NCI-H1930 (cell line): ENCODE results near the gene RIMBP2.

ENCODE experiments used
- DNase-seq, 2 experiments: peaks; one replicate each; lab custom pipeline; 2025; lab: John Stamatoyannopoulos, UW

The RIMBP2 gene

GRCh38 chr12:130537655-130538054, 178.4 kb downstream of the RIMBP2 start:
- no peak for DNase-seq

GRCh38 chr12:130537051-130537450, 179.0 kb downstream of the RIMBP2 start:
- no peak for DNase-seq

- no peak for DNase-seq
These were observed 185.7 kb downstream of the RIMBP2 start for GRCh38 chr12:130530429-130530828.

DNA sequence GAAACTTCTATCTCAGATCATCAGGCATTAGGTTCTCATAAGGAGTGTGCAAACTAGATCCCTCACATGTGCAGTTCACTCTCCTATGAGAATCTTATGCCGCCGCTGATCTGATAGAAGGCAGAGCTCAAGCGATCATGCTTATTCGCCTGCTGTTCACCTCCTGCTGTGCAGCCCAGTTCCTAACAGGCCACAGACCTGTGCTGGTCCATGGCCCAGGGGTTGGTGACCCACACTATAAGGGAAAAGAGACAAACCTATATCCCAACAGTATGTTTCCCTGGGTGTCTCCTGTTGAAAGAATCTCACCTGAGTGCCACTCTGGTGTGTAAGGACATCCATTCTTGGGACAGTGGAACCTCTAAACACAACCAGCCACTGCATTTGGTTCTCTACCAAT, 186.3 kb downstream of the RIMBP2 start:
- no peak for DNase-seq

GRCh38 chr12:130527239-130527638, 188.9 kb downstream of the RIMBP2 start:
- no peak for DNase-seq

- no peak for DNase-seq
These were observed 189.3 kb downstream of the RIMBP2 start for GRCh38 chr12:130526813-130527212.

DNA sequence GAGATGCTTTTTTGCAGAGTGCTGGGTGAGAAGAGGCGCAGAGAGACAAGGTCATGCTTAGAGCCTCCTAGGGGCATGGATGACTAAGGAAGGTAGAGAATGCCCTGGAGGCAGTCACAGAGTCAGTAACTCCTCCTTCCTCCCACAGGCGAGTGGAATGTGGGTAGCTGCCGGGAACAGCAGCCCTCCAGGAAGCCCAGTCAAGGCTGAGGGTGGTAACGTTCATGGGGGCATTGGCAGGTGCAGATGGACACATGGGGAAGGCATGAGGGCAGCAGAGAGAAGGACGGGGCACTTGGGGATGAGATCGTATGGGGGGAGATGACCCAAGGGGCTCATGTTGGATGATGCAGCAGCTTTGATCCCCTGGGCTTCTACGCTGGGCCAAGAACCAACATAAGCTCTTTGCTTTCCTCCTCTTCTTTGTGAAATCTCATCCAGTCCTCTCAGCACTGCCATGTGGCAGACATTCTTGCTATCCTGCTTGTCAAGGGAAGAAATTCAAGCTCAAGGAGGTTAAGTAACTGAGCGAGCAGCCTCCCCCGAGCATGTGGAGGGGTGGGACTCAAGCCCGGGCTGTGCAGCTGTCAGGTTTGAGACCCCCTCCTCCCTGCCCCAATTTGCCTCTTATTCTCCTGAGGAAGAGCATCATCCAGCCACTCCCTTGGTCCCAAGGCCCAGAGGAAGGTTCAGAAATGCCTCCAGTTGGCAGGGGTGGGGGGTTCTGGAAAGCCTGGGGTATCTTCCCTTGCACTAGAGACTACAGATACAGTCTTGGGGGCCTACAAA, 190.5 kb downstream of the RIMBP2 start:
- DNase-seq = no peak

- DNase-seq = no peak
These were observed 191.3 kb downstream of the RIMBP2 start for GRCh38 chr12:130524759-130525158.

GRCh38 chr12:130523863-130524614, 192.1 kb downstream of the RIMBP2 start:
- DNase-seq = no peak

DNA sequence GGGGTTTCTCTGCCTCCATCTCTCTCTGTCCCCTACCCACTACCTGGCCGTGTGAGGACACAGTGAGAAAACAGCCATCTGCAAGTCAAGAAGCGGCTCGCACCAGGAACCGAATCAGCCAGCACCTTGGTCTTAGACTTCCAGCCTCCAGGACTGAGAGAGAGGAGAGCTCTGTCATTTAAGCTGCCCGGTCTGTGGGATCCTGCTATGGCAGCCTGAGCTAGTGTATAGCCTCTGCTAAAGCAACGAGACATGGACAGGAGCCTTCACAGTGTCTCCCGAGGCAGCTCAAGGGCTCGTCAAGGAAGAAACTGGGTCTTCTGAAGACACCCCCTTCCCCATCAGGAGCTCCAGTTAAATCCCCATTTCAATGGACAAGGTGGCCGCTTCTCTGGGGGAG, 192.9 kb downstream of the RIMBP2 start:
- no peak for DNase-seq

- no peak for DNase-seq
These were observed 193.8 kb downstream of the RIMBP2 start for GRCh38 chr12:130522244-130522834.

- DNase-seq = no peak
These were observed 194.5 kb downstream of the RIMBP2 start for GRCh38 chr12:130521375-130522124.

DNA sequence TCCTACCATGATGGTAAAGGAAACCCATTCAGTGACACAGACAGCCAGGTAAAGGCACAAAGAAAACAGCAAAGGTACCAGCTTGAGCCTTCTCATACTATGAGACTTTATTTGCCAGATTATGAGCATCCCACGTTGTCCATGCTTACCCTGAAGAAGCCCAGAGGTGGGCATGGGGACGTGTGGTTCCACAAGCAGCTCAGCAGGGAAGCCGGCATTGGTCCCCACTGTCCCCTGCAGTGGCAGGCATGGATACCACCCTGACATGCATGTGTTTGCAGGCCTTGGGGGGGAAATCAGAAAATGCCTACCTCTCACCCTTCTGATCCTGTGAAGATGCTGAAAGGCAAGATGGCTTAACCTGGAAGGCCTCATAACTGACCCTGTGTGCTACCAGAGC, 195.3 kb downstream of the RIMBP2 start:
- DNase-seq = no peak

DNA sequence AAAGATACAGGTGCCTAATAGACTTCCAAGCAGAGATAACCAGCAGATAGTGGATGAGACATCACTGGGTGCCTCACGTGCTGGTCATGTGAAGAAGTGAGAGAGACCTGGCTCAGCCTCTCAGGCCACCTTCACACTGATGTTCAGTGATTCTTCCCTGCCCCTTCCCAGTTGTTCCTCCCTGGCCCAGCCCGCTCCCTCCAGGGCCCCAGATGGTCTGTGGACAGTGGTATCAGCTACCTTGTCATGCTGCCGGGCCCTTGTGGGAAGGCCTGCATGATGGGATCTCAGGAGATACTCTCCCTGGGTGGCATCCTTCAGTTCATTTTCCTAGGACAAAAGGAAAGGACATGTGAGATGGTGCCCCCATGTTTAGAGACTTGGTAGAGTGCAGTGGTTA, 198.5 kb downstream of the RIMBP2 start:
- DNase-seq = no peak

- DNase-seq = no peak
These were observed 201.9 kb downstream of the RIMBP2 start for GRCh38 chr12:130514149-130514551.

DNA sequence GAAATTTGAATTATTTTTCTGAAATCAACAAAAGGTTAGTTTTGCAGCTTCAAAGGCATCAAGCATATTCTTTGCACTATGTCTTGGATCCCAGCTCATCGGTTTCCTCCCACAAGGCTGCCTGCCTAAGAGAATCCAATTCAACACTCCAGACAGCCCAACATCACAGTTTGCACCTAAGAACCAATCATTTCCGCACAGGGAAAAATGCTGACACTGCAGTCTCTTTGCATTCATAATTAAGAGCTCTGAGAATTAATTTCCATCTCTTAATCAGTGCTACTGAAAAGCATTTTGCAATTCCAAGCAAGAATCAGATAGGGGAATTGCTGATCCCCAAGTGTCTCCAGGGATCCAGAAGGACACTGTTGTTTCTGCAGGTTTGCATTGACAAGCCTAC, 202.5 kb downstream of the RIMBP2 start:
- no peak for DNase-seq

DNA sequence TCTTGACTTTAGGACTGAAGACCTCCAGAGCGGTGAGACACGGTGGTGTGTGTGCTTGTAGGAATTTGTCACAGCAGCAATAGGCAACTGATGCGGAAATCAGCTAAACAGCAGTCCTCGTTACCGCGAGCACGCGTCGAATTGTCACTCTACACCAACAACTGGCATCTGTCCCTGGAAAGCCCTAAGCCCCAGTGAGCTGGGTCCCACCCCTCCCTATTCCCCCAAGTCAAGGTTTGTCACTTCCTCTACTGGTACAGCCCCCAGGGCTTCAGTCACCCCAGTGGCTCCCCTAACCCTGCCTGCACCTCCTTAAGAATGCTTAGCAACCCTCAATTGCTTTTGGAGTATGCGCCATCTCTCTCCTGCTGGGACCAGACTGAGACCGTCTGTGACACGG, 204.8 kb downstream of the RIMBP2 start:
- DNase-seq = no peak

GRCh38 chr12:130509454-130509853, 206.6 kb downstream of the RIMBP2 start:
- DNase-seq = no peak

- DNase-seq = no peak
These were observed 207.3 kb downstream of the RIMBP2 start for GRCh38 chr12:130508847-130509246.

DNA sequence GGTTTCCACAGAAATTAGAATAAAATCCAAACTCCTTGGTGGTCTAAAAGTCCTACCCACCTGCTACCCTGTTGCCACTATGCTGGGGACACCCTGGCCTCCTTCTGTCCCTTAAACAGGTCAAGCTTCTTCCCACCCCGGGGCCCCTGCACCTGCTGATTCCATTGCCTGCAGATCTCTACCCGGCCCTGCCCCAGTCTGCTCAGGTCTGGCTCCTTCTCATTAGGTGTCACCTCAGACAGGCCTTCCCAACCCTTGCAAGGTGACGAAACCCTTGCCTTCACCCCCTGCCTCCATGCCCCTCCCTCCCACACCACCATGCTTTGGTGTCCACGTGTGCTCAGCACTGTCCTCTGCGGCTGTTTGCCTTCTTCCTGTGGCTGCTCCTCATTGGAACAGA, 207.8 kb downstream of the RIMBP2 start:
- DNase-seq = no peak

- no peak for DNase-seq
These were observed 209.3 kb downstream of the RIMBP2 start for GRCh38 chr12:130506844-130507243.

DNA sequence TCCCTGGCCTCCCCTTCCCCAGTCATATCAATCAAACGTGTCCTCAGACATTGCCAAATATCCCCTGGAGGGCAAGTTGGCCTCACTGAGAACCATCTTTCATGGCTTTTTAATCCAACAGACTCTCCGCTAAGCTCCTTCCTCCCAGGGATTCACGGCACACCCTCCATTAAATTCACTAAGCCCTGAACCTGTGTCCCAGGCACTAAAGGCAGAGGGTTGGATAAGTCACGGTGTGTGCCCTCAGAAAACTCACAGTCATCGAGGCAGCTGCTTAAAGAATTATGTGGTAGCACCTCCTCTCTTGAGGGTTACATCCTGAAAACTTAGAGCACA, 211.3 kb downstream of the RIMBP2 start:
- no peak for DNase-seq
